ENCODE results near the gene PHLDA1. TPM values are rescaled to one million over a fixed set of nuclear protein-coding genes. Genes with fewer than 3 reads are reported as not detected.

PHLDA1 gene
- total RNA-seq, 4 donors from 2014 or later, result 4.2 to 8.4 (median 7.0) TPM

GRCh38 chr12:76072568-76072967 lies 41.0 kb upstream of the PHLDA1 start:
- in situ Hi-C loops (cut with MboI; ENCODE audit: low pct_ligation_motif_present in 1 of 4, low pct_unique_long_range_greater_than_20kb in 1 of 4, low sequenced_read_pairs in 3 of 4), result no loop called here
- WGBS, 2 donors (ENCODE audit: low coverage in 1 of 2), result 88 to 94% methylated on average over 3 of the region's 3 CpGs
- TF ChIP-seq EP300 (IDR thresholded peaks at IDR 0.05; ENCODE audit: low read depth) (no peak), POLR2A (IDR thresholded peaks at IDR 0.05) (no peak), POLR2AphosphoS5 (IDR thresholded peaks at IDR 0.05) (no peak), CTCF (IDR thresholded peaks at IDR 0.05) (no peak)
- H3K4me3 ChIP-seq, result no peak overlapping the region
- H3K4me1 ChIP-seq, result peaks cover 0 to 4% (median 0%) of the 10 kb centered on the region in 4 donors
- DNase-seq, result no peak
- no peaks in the 10 kb centered on the region for H3K36me3 ChIP-seq
- intact Hi-C loops (cut with DNase I; ENCODE audit: low total_unique reads), result no loop called here
- H3K27ac ChIP-seq, result no peak overlapping the region
- no peaks in the 10 kb centered on the region for H3K27me3 ChIP-seq
- H3K9me3 ChIP-seq, result no peaks in the 10 kb centered on the region

GRCh38 chr12:76069339-76069738 lies 37.8 kb upstream of the PHLDA1 start:
- DNase-seq, result no peak
- in situ Hi-C loops (cut with MboI; ENCODE audit: low pct_ligation_motif_present in 1 of 4, low pct_unique_long_range_greater_than_20kb in 1 of 4, low sequenced_read_pairs in 3 of 4), result no loop called here

GRCh38 chr12:76065917-76066316 lies 34.3 kb upstream of the PHLDA1 start:
- TF ChIP-seq EP300 (IDR thresholded peaks at IDR 0.05; ENCODE audit: low read depth), result no peak
- TF ChIP-seq CTCF (IDR thresholded peaks at IDR 0.05), result no peak
- 98 to 100% methylated on average over 2 to 3 of the region's 3 CpGs for WGBS, 2 donors (ENCODE audit: low coverage in 1 of 2)
- DNase-seq, result no peak
- Histone ChIP-seq H3K4me3 (no peak overlapping the region), H3K9me3 (peaks cover 14 to 17% of the 10 kb centered on the region in 2 donors), H3K27me3 (no peaks in the 10 kb centered on the region), H3K36me3 (peaks cover 0 to 32% (median 6%) of the 10 kb centered on the region in 4 donors), H3K4me1 (no peaks in the 10 kb centered on the region), H3K27ac (no peak overlapping the region)
- in situ Hi-C loops (cut with MboI; ENCODE audit: low pct_ligation_motif_present in 1 of 4, low pct_unique_long_range_greater_than_20kb in 1 of 4, low sequenced_read_pairs in 3 of 4) (no loop called here), intact Hi-C loops (cut with DNase I; ENCODE audit: low total_unique reads) (no loop called here)

More at GRCh38 chr12:76069339-76069738, 37.8 kb upstream of the PHLDA1 start:
- TF ChIP-seq POLR2AphosphoS5 (IDR thresholded peaks at IDR 0.05) (no peak), EP300 (IDR thresholded peaks at IDR 0.05; ENCODE audit: low read depth) (no peak), POLR2A (IDR thresholded peaks at IDR 0.05) (no peak), CTCF (IDR thresholded peaks at IDR 0.05) (no peak)
- Histone ChIP-seq H3K9me3 (peaks cover 13 to 14% of the 10 kb centered on the region in 2 donors), H3K4me3 (no peak overlapping the region), H3K36me3 (peaks cover 0 to 30% (median 6%) of the 10 kb centered on the region in 4 donors), H3K27ac (no peak overlapping the region), H3K4me1 (peaks cover 0 to 4% (median 0%) of the 10 kb centered on the region in 4 donors), H3K27me3 (no peaks in the 10 kb centered on the region)
- intact Hi-C loops (cut with DNase I; ENCODE audit: low total_unique reads), result no loop called here

- no peaks in the 10 kb centered on the region for H3K27me3 ChIP-seq
- no peak for TF ChIP-seq POLR2AphosphoS5 (IDR thresholded peaks at IDR 0.05)
- TF ChIP-seq EP300 (IDR thresholded peaks at IDR 0.05; ENCODE audit: low read depth), result no peak
- no peak for TF ChIP-seq POLR2A (IDR thresholded peaks at IDR 0.05)
- no peak for TF ChIP-seq CTCF (IDR thresholded peaks at IDR 0.05)
- intact Hi-C loops (cut with DNase I; ENCODE audit: low total_unique reads), result no loop called here
- H3K27ac ChIP-seq, result no peak overlapping the region
- H3K9me3 ChIP-seq, result peaks cover 14 to 17% of the 10 kb centered on the region in 2 donors
- DNase-seq, result no peak
- peaks cover 0 to 32% (median 6%) of the 10 kb centered on the region in 4 donors for H3K36me3 ChIP-seq
- 86 to 88% methylated on average over 1 of the region's 1 CpG for WGBS, 2 donors (ENCODE audit: low coverage in 1 of 2)
- in situ Hi-C loops (cut with MboI; ENCODE audit: low pct_ligation_motif_present in 1 of 4, low pct_unique_long_range_greater_than_20kb in 1 of 4, low sequenced_read_pairs in 3 of 4), result no loop called here
- H3K4me1 ChIP-seq, result no peaks in the 10 kb centered on the region
- no peak overlapping the region for H3K4me3 ChIP-seq
Observed at GRCh38 chr12:76064904-76065303, 33.3 kb upstream of the PHLDA1 start.

All from transverse colon (tissue), 4 donors.